H1 (cell line): ENCODE data around the gene HIVEP3. TPM values are rescaled to one million over a fixed set of nuclear protein-coding genes. Genes with fewer than 3 reads are reported as not detected.

Experiments
- CTCF ChIA-PET: fragments of 300-600 bp; sonication (Branson Sonifier 250); formaldehyde crosslinking; loops from one replicate; lab custom pipeline; 2021; ENCODE audit not compliant: partially characterized antibody; lab: Charles Lee
- POLR2A ChIA-PET: fragments of 300-600 bp; sonication (Branson Sonifier 250); formaldehyde crosslinking; loops from one replicate; lab custom pipeline; 2021; ENCODE audit warnings: inconsistent platforms; ENCODE audit not compliant: partially characterized antibody; lab: Charles Lee
- DNase-seq, 2 experiments: peaks; one replicate each; pipeline versions ENCODE4 v3.0.0 to v3.0.0-alpha.2; 2010 to 2022; ENCODE audit warnings: low spot score in 2 of 2, low read depth in 1 of 2, mixed read lengths in 1 of 2
- FAIRE-seq: peaks from 2 replicates; lab custom pipeline; 2011; peaks lifted over from hg19 to GRCh38; lab: Jason Lieb, UNC
- H2AFZ ChIP-seq: 2 replicates; pipeline ENCODE4 v1.8.1; 2012; ENCODE audit warnings: low read length, inconsistent platforms
- H2AK5ac ChIP-seq: 2 replicates; pipeline ENCODE4 v1.6.1; 2013; ENCODE audit warnings: low read depth, low read length
- H2BK120ac ChIP-seq: replicated peaks from 2 replicates; pipeline ENCODE3; 2013; ENCODE audit warnings: low read depth, low read length, inconsistent platforms
- H2BK12ac ChIP-seq: 2 replicates; pipeline ENCODE4 v1.6.1; 2013; ENCODE audit warnings: low read depth, low read length
- H2BK15ac ChIP-seq: 2 replicates; pipeline ENCODE4 v1.6.1; 2013; ENCODE audit warnings: low read length
- H2BK20ac ChIP-seq: 2 replicates; pipeline ENCODE4 v1.6.1; 2013; ENCODE audit warnings: low read length
- H2BK5ac ChIP-seq: 2 replicates; pipeline ENCODE4 v1.6.1; 2013; ENCODE audit warnings: low read depth, low read length
- H3K14ac ChIP-seq: 2 replicates; pipeline ENCODE4 v1.6.1; 2013; ENCODE audit warnings: inconsistent platforms; ENCODE audit not compliant: insufficient read length
- H3K18ac ChIP-seq: 2 replicates; pipeline ENCODE4 v1.6.1; 2013; ENCODE audit warnings: low read length; ENCODE audit errors: extremely low read depth
- H3K23ac ChIP-seq: 2 replicates; pipeline ENCODE4 v1.6.1; 2013; ENCODE audit warnings: inconsistent platforms; ENCODE audit not compliant: insufficient read length
- H3K23me2 ChIP-seq: 2 replicates; pipeline ENCODE4 v1.6.1; 2013; ENCODE audit warnings: low read depth, low read length
- H3K27ac ChIP-seq: 2 replicates; pipeline ENCODE4 v1.6.1; 2011; ENCODE audit warnings: low read depth, low read length, inconsistent platforms
- H3K27me3 ChIP-seq, 4 experiments: replicated peaks in 1 of 4; 1 replicate in 1 of 4; 2 replicates in 3 of 4; pipeline versions ENCODE4 v1.6.1 to v1.8.1; 2011 to 2013; ENCODE audit warnings: low read length in 3 of 4, mild to moderate bottlenecking in 3 of 4, inconsistent platforms in 2 of 4, mixed read lengths in 2 of 4, moderate library complexity in 1 of 4; ENCODE audit not compliant: control insufficient read depth in 3 of 4, insufficient read depth in 3 of 4; ENCODE audit errors: extremely low read depth in 1 of 4
- H3K36me3 ChIP-seq, 4 experiments: 2 replicates each; pipeline versions ENCODE4 v1.6.1 to v1.8.1; 2011 to 2013; ENCODE audit warnings: mild to moderate bottlenecking in 4 of 4, low read length in 3 of 4, moderate library complexity in 2 of 4, control low read depth in 1 of 4, inconsistent platforms in 1 of 4; ENCODE audit not compliant: insufficient read depth in 4 of 4, control insufficient read depth in 2 of 4
- H3K4ac ChIP-seq: replicated peaks from 2 replicates; pipeline ENCODE3; 2013; ENCODE audit warnings: low read length, low read depth, mixed read lengths, inconsistent platforms; ENCODE audit not compliant: insufficient read length
- H3K4me1 ChIP-seq, 4 experiments: replicated peaks in 1 of 4; 1 replicate in 1 of 4; 2 replicates in 3 of 4; pipeline versions ENCODE4 v1.6.1 to v1.8.1; 2011 to 2013; ENCODE audit warnings: low read length in 3 of 4, inconsistent platforms in 2 of 4, mixed read lengths in 1 of 4; ENCODE audit not compliant: insufficient read depth in 4 of 4, control insufficient read depth in 3 of 4
- H3K4me2 ChIP-seq, 2 experiments: 2 replicates each; pipeline versions ENCODE4 v1.6.1 to v1.8.1; 2011 to 2013; ENCODE audit warnings: low read depth in 2 of 2, low read length in 2 of 2, control low read depth in 1 of 2, inconsistent platforms in 1 of 2, mild to moderate bottlenecking in 1 of 2; ENCODE audit not compliant: insufficient read depth in 1 of 2
- H3K4me3 ChIP-seq, 4 experiments: fragments of 200-600, 300-600 bp in 1 of 4; sonication (generic), shearing (Covaris generic), sonication (Bioruptor Twin) in 1 of 4; 2 replicates each; pipeline versions ENCODE4 v1.5.1 to v1.8.1; 2011 to 2016; ENCODE audit warnings: low read length in 4 of 4, low read depth in 3 of 4, control low read depth in 2 of 4, inconsistent platforms in 2 of 4, mild to moderate bottlenecking in 2 of 4, mixed read lengths in 1 of 4, moderate library complexity in 1 of 4; ENCODE audit not compliant: insufficient read depth in 2 of 4; ENCODE audit errors: extremely low read depth in 1 of 4
- H3K56ac ChIP-seq: replicated peaks from 2 replicates; pipeline ENCODE3; 2013; ENCODE audit warnings: low read depth, mild to moderate bottlenecking, mixed read lengths, low read length, inconsistent platforms; ENCODE audit not compliant: insufficient read length
- H3K79me1 ChIP-seq: 2 replicates; pipeline ENCODE4 v1.6.1; 2013; ENCODE audit warnings: low read depth, low read length, control low read depth
- H3K79me2 ChIP-seq, 2 experiments: 2 replicates each; pipeline versions ENCODE4 v1.6.1 to v1.8.1; 2012 to 2013; ENCODE audit warnings: low read length in 2 of 2, mild to moderate bottlenecking in 2 of 2, inconsistent platforms in 1 of 2; ENCODE audit not compliant: insufficient read depth in 2 of 2, control insufficient read depth in 1 of 2
- H3K9ac ChIP-seq, 4 experiments: replicated peaks in 1 of 4; 1 replicate in 1 of 4; 2 replicates in 3 of 4; pipeline versions ENCODE4 v1.6.1 to v1.8.1; 2011 to 2013; ENCODE audit warnings: low read depth in 3 of 4, low read length in 3 of 4, control low read depth in 2 of 4, mild to moderate bottlenecking in 2 of 4, moderate library complexity in 2 of 4, inconsistent platforms in 1 of 4; ENCODE audit errors: extremely low read depth in 1 of 4
- H3K9me3 ChIP-seq, 2 experiments: 2 replicates each; pipeline versions ENCODE4 v1.6.1 to v1.8.1; 2012 to 2013; ENCODE audit warnings: mild to moderate bottlenecking in 2 of 2, moderate library complexity in 2 of 2, control low read depth in 1 of 2, inconsistent platforms in 1 of 2, low read depth in 1 of 2, low read length in 1 of 2, mixed read lengths in 1 of 2; ENCODE audit not compliant: insufficient read depth in 2 of 2
- H4K20me1 ChIP-seq, 2 experiments: replicated peaks in 1 of 2; 2 replicates each; pipeline versions ENCODE3 to v1.8.1; 2011 to 2013; ENCODE audit warnings: inconsistent platforms in 2 of 2, low read length in 2 of 2, mild to moderate bottlenecking in 1 of 2; ENCODE audit not compliant: insufficient read depth in 2 of 2, control insufficient read depth in 1 of 2
- H4K5ac ChIP-seq: 2 replicates; pipeline ENCODE4 v1.6.1; 2013; ENCODE audit warnings: low read length, low read depth, mixed read lengths, inconsistent platforms; ENCODE audit not compliant: insufficient read length
- H4K8ac ChIP-seq: 2 replicates; pipeline ENCODE4 v1.8.0; 2013; ENCODE audit warnings: mild to moderate bottlenecking, moderate library complexity, low read length, inconsistent platforms; ENCODE audit not compliant: insufficient read depth; ENCODE audit errors: extremely low read depth
- H4K91ac ChIP-seq: replicated peaks from 2 replicates; pipeline ENCODE3; 2013; ENCODE audit warnings: low read length, mixed read lengths, inconsistent platforms; ENCODE audit not compliant: insufficient read length
- ATF2 ChIP-seq: IDR thresholded peaks from 2 replicates; pipeline ENCODE4 v1.6.1; 2012; ENCODE audit warnings: low read length, inconsistent platforms
- BACH1 ChIP-seq: IDR thresholded peaks from 2 replicates; pipeline ENCODE4 v1.6.1; 2012; ENCODE audit warnings: low read length, improper control_type of control experiment
- CBX5 ChIP-seq: fragments of 300-800, 300-1000 bp; sonication (generic); IDR thresholded peaks from 2 replicates; pipeline ENCODE4 v1.7.1; 2016; ENCODE audit warnings: antibody characterized with exemption, low read length, low read depth
- CREB1 ChIP-seq: IDR thresholded peaks from 2 replicates; pipeline ENCODE4 v1.6.1; 2012; ENCODE audit warnings: inconsistent platforms
- EZH2 ChIP-seq: fragments of 200-600 bp; sonication (generic); IDR thresholded peaks from 2 replicates; pipeline ENCODE4 v1.7.1; 2012; ENCODE audit warnings: low read depth, mild to moderate bottlenecking, moderate library complexity, low read length, inconsistent platforms; ENCODE audit not compliant: severe bottlenecking
- GTF2F1 ChIP-seq: IDR thresholded peaks from 2 replicates; pipeline ENCODE4 v1.6.1; 2012; ENCODE audit warnings: low read depth, low read length, improper control_type of control experiment, borderline replicate concordance
- KDM5A ChIP-seq: fragments of 200-600 bp; IDR thresholded peaks from 2 replicates; pipeline ENCODE4 v1.7.1; 2012; ENCODE audit warnings: mild to moderate bottlenecking, low read length, inconsistent platforms, mixed read lengths
- MAFK ChIP-seq: IDR thresholded peaks from 2 replicates; pipeline ENCODE4 v1.6.1; 2012; ENCODE audit warnings: low read depth, mild to moderate bottlenecking, improper control_type of control experiment, low read length
- RBBP5 ChIP-seq: IDR thresholded peaks from 2 replicates; pipeline ENCODE4 v1.7.1; 2012; ENCODE audit warnings: low read depth, mild to moderate bottlenecking, inconsistent platforms, low read length, moderate library complexity, borderline replicate concordance
- RNF2 ChIP-seq: fragments of 200-900, 300-1000 bp; sonication (generic); IDR thresholded peaks from 2 replicates; pipeline ENCODE4 v1.7.1; 2016; ENCODE audit warnings: borderline replicate concordance, low read depth, mild to moderate bottlenecking, antibody characterized with exemption, low read length; ENCODE audit not compliant: poor library complexity, severe bottlenecking; ENCODE audit errors: missing control alignments
- SUZ12 ChIP-seq: fragments of 200-600 bp; sonication (generic); IDR thresholded peaks from 2 replicates; pipeline ENCODE4 v1.6.1; 2012; ENCODE audit warnings: mild to moderate bottlenecking, inconsistent platforms, low read length, moderate library complexity, mixed read lengths
- TAF7 ChIP-seq: optimal IDR thresholded peaks from 2 replicates; pipeline ENCODE3; 2011; ENCODE audit warnings: low read depth, mild to moderate bottlenecking, inconsistent platforms, low read length, moderate library complexity, borderline replicate concordance
- whole genome bisulfite sequencing, 2 experiments: shearing (Covaris generic) in 1 of 2; methylation state at CpG; one replicate each; pipeline versions ENCODE4 v1.1.6 to v1.1.7; 2013 to 2015; ENCODE audit warnings: low lambda C conversion rate in 2 of 2, mixed read lengths in 2 of 2, inconsistent platforms in 1 of 2, low coverage in 1 of 2, missing lambda C conversion rate in 1 of 2; ENCODE audit not compliant: insufficient replicate concordance in 2 of 2, insufficient coverage in 1 of 2, insufficient read length in 1 of 2; ENCODE audit errors: extremely low coverage in 1 of 2, missing lambda C conversion rate in 1 of 2; 5-methylcytosine and 5-hydroxymethylcytosine counted together
- polyA plus RNA-seq, 7 experiments: library from polyadenylated mRNA; depleted of rRNA in 3 of 7; stranded (reverse) in 5 of 7; unstranded in 2 of 7; fragments of >200 nt in 5 of 7; fragments of 200-250 nt in 2 of 7; gene quantifications; 1 replicate in 5 of 7; 2 replicates in 1 of 7; 4 replicates in 1 of 7; pipeline versions ENCODE4 v1.2.1 to v1.2.3, GENCODE V29; 2011 to 2013; ENCODE audit warnings: missing spikeins in 2 of 7, mixed read lengths in 2 of 7
- total RNA-seq: library from RNA; stranded (reverse); fragmentation: NEBNext Ultra II Directional; extraction: Animal tissue kit (Norgen Biotek cat#: 25700); gene quantifications from 2 replicates; pipeline ENCODE4 v1.2.1, GENCODE V29; 2021

The HIVEP3 gene
- total and polyA plus RNA-seq, 2 of the 8 experiments (the other 6 are each of a cell fraction or from before 2014, with no cell fraction given) = 0.24 to 0.69 TPM

GRCh38 chr1:41588334-41588875, 330.3 kb downstream of the HIVEP3 start:
- 91% methylated on average over 5 of the region's 5 CpGs; no CpG with 5 or more reads in 1 of the 2 experiments for WGBS, 2 experiments
- no peak overlapping the region for H3K4me2 ChIP-seq
- no peak overlapping the region for H3K9ac ChIP-seq
- no peak overlapping the region; the same call in 1 of the 2 replicates for H4K8ac ChIP-seq
- no peak for DNase-seq
- H2BK15ac ChIP-seq = no peak overlapping the region
- no peaks in the 10 kb centered on the region for H3K36me3 ChIP-seq
- no peak overlapping the region for H3K27ac ChIP-seq
- H3K79me2 ChIP-seq = no peaks in the 10 kb centered on the region
- no peak overlapping the region for H2BK5ac ChIP-seq
- H3K23ac ChIP-seq = no peak overlapping the region
- CTCF ChIA-PET = interaction anchor here (0.7 to 1.2 kb wide), 3 partner anchors 10 to 72 kb away, joined by 3 to 5 read pairs (median 4); no protein-coding TSS in a partner anchor
- no peak overlapping the region for H3K56ac ChIP-seq
- no peaks in the 10 kb centered on the region; a peak in 1 of 7 replicates for H3K27me3 ChIP-seq
- H3K4me3 ChIP-seq = no peak overlapping the region
- no peak overlapping the region for H3K14ac ChIP-seq
- H2AFZ ChIP-seq = no peak overlapping the region
- no peaks in the 10 kb centered on the region for H3K4me1 ChIP-seq
- H3K79me1 ChIP-seq = no peaks in the 10 kb centered on the region
- no peak overlapping the region for H2BK120ac ChIP-seq
- POLR2A ChIA-PET = no interaction called here
- H3K23me2 ChIP-seq = no peaks in the 10 kb centered on the region
- no peak overlapping the region for H4K5ac ChIP-seq
- H4K91ac ChIP-seq = no peak overlapping the region
- no peaks in the 10 kb centered on the region for H4K20me1 ChIP-seq
- no peak for FAIRE-seq
- H3K4ac ChIP-seq = no peak overlapping the region
- H3K18ac ChIP-seq = no peak overlapping the region
- H2AK5ac ChIP-seq = no peak overlapping the region
- no peak overlapping the region for H2BK12ac ChIP-seq
- H2BK20ac ChIP-seq = no peak overlapping the region
- no peaks in the 10 kb centered on the region for H3K9me3 ChIP-seq
- no peak for TF ChIP-seq RNF2
- no peak for TF ChIP-seq CBX5
- no peak for TF ChIP-seq TAF7
- no peak for TF ChIP-seq RBBP5
- no peak for TF ChIP-seq KDM5A
- TF ChIP-seq SUZ12 = no peak
- no peak for TF ChIP-seq GTF2F1
- TF ChIP-seq BACH1 = no peak
- TF ChIP-seq CREB1 = no peak
- no peak for TF ChIP-seq EZH2
- no peak for TF ChIP-seq ATF2
- TF ChIP-seq MAFK = no peak
